AG04449 (cell line): Measurements from ENCODE around the gene CDH13.

Experiments
- CTCF ChIA-PET: fragments of 350-600 bp; formaldehyde crosslinking; extraction: SDS; loops from one replicate; lab custom pipeline; 2021; ENCODE audit warnings: antibody characterized with exemption; lab: Yijun Ruan, JAX
- POLR2A ChIA-PET: fragments of 400-600, 350-600 bp; formaldehyde crosslinking; extraction: SDS; loops from one replicate; lab custom pipeline; 2020; ENCODE audit warnings: antibody characterized with exemption, inconsistent platforms; lab: Yijun Ruan, JAX
- DNase-seq: peaks from one replicate; pipeline ENCODE4 v3.0.0-alpha.2; 2010; ENCODE audit warnings: low read depth, low spot score
- H3K4me3 ChIP-seq: 2 replicates; pipeline ENCODE4 v1.5.1; 2011; ENCODE audit warnings: low read depth, mild to moderate bottlenecking, control low read depth, low read length
- TF ChIP-seq, protein P1 (sequence below): IDR thresholded peaks from one replicate; pipeline ENCODE4 v1.5.1; 2011; ENCODE audit warnings: mild to moderate bottlenecking, moderate library complexity, low read length, control low read depth, inconsistent platforms; ENCODE audit not compliant: insufficient read depth; ENCODE audit errors: missing control alignments

The CDH13 gene

DNA sequence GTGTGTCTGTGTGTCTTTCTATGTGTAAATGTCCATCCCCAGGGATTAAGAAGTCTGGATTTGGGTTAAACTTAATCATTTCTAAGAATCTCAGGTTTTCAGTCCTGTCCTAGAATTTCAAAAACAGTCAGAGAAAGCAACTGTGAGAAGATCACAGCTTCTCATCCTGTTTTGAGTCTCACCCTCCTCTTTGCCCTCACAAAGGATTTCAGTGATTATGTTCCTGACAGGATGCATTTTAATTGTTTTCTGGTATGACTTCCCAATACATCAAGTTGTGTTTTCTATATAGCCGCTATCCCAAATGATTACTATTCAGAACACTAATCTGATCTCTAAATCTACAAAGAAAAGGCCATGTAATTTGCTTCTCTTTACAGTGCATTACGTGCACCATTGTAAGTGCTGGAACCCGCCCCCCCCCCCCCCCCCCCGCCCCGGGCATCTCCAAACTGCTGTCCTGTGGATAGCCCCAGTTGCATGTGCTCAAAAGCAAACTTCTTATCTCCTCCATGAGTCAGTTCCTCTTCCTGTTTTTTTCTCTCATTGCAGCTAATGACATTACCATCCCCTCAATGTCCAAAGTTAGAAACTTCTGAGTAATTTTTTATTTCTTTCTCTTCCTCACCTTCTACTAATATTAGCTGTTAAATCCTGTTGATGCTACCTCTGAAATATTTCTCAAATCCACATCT is 73.9 kb downstream of the CDH13 start:
- ChIA-PET POLR2A (interaction anchor here (0.7 kb wide), 1 partner anchor 547 kb away, joined by 3 read pairs; no protein-coding TSS in a partner anchor), CTCF (interaction anchor here (1.2 to 1.4 kb wide), 2 partner anchors 9 to 61 kb away, joined by 3 read pairs; no protein-coding TSS in a partner anchor)
- no peak for DNase-seq
- no peak overlapping the region for H3K4me3 ChIP-seq
- TF ChIP-seq, protein P1, sequence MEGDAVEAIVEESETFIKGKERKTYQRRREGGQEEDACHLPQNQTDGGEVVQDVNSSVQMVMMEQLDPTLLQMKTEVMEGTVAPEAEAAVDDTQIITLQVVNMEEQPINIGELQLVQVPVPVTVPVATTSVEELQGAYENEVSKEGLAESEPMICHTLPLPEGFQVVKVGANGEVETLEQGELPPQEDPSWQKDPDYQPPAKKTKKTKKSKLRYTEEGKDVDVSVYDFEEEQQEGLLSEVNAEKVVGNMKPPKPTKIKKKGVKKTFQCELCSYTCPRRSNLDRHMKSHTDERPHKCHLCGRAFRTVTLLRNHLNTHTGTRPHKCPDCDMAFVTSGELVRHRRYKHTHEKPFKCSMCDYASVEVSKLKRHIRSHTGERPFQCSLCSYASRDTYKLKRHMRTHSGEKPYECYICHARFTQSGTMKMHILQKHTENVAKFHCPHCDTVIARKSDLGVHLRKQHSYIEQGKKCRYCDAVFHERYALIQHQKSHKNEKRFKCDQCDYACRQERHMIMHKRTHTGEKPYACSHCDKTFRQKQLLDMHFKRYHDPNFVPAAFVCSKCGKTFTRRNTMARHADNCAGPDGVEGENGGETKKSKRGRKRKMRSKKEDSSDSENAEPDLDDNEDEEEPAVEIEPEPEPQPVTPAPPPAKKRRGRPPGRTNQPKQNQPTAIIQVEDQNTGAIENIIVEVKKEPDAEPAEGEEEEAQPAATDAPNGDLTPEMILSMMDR, result no peak

DNA sequence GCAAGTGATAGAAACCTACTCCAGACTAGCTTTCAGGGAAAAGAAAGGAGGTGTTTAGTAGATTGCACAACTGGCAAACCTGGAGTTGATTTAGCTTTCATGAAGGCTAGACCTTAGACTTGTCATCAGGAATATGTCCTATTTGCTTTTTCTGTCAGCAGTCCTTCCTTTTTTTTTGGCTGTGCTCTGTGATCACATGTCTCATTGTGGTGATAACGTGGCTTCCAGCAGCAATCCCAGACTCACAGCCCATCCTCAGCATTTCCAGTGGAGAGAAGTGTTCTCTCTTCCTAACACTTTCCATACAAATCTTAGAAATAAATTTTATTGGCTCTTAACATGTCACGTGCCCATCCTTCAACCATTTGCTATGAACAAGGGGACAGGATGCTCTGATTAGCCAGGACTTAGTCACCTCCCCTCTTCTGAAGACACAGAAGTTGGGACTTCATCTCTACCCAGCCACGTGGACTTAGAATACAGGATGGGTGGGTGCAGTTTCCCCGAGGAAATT is 74.7 kb downstream of the CDH13 start:
- no peak for DNase-seq
- CTCF ChIA-PET, result no interaction called here
- H3K4me3 ChIP-seq, result no peak overlapping the region
- POLR2A ChIA-PET, result no interaction called here
- TF ChIP-seq, protein P1, result no peak

DNA sequence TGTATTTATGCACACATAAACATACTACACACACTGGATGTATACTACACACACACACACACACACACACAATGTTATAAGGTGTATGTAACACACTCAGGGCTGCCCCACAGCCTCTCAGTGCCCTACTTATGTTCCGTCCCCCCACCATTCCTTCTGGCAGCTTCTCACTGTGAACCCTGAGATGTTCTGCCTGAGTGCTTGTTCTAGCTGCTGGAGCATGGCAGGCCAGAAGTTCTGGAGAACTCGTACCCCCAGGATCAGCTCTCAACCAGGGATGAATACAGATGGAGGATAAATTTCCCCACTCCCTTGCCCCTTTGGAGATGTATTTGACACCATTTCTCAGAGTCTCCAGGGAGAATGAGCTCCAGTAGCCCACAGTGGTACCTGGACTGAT is 76.4 kb downstream of the CDH13 start:
- ChIA-PET CTCF (interaction anchor here (0.6 to 1.9 kb wide), 5 partner anchors 10 to 240 kb away, joined by 3 to 7 read pairs (median 3); no protein-coding TSS in a partner anchor), POLR2A (no interaction called here)
- no peak for DNase-seq

DNA sequence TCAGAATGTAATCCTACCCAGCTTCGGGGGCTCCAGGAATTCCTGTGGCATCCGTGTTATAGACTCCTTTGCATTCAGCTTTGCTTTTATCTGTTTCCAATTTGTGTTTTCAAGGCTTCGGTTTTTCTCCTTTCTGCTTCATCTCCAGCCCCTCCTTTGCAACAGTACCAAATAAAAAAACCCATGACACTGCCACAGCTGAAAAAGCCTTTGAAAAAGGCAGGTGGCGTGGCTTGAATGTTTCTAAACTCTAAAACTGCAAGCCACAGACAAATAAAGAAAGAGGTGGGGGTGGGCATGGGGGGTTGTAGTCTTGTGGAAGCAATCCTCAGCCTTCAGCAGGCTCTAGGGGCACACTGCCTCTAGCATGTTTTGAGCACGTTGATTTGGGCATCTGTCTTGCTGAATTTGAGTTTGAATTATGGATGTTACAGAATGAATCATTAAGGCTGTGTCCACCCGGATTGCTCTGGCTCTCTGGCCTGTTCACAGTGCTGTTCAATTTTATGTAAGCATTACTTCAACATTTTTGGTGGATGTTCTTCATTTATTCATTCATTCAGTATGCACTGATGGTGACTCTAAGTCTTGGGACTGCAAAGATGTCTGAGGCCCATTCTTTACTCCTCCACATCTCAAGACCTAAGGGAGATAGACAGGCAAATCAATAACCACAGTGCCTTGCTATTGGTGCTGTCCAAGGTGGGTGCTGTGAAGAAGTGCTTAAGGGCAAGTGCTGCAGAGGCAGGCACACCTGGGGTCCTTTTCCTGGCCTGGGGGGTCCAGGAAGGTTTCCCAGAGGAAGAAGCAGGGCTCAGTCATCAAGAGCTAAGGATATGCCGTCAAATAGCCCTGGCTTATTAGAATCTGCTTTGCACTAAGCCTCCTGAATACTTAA is 77.4 kb downstream of the CDH13 start:
- POLR2A ChIA-PET, result no interaction called here
- no peak for DNase-seq
- no peak overlapping the region for H3K4me3 ChIP-seq
- TF ChIP-seq, protein P1, result no peak
- CTCF ChIA-PET, result interaction anchor here (1.2 to 1.9 kb wide), 2 partner anchors 11 to 63 kb away, joined by 4 to 7 read pairs; no protein-coding TSS in a partner anchor

More for the DNA sequence above, 76.4 kb downstream of the CDH13 start:
- TF ChIP-seq, protein P1, result no peak
- H3K4me3 ChIP-seq, result no peak overlapping the region

DNA sequence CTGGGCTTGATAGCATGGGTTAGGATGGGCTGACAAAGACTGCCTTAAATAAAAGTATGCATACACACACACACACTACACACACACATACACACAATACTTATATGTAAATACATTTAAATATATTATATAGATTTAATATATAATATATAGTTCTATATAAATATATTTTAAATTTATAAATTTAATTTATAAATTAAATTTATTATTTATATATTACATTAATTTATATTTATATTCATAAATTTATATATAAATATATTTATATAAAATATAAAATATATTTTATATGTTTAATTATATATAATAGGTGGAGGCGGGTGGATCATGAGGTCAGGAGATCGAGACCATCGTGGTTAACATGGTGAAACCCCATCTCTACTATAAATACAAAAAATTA is 83.2 kb downstream of the CDH13 start:
- no peak for DNase-seq
- POLR2A ChIA-PET, result no interaction called here
- CTCF ChIA-PET, result interaction anchor here (1.3 kb wide), 2 partner anchors 10 to 70 kb away, joined by 3 read pairs; no protein-coding TSS in a partner anchor
- no peak overlapping the region for H3K4me3 ChIP-seq
- TF ChIP-seq, protein P1, result no peak

DNA sequence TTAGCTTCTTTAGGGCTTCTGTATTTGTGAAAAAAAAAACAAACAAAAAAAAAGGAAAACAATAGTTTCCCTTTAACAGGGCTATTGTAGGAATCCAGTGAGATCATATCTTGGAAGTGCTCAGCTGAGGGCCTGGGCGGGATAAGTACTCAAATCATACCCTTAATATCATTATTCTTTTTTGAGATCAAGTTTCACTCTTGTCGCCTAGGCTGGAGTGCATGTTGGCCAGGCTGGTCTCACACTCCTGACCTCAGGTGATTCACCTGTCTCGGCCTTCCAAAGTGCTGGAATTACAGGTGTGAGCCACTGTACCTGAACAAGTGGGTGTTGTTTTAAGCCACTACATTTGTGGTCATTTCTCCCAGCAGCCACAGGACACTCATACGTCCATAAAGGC is 87.0 kb downstream of the CDH13 start:
- TF ChIP-seq, protein P1, result no peak
- DNase-seq, result no peak
- H3K4me3 ChIP-seq, result no peak overlapping the region
- POLR2A ChIA-PET, result no interaction called here
- CTCF ChIA-PET, result interaction anchor here (0.7 to 1.8 kb wide), 3 partner anchors 11 to 109 kb away, joined by 3 to 7 read pairs (median 3); no protein-coding TSS in a partner anchor
